Gastroesophageal sphincter (tissue), 4 donors: ENCODE data around the gene AIFM3. TPM values are rescaled to one million over a fixed set of nuclear protein-coding genes. Genes with fewer than 3 reads are reported as not detected.

ENCODE experiments used
- ATAC-seq: fragments of 150-250 bp; one replicate; pipeline ENCODE4 v1.9.1; 2016; ENCODE audit warnings: mild to moderate bottlenecking, moderate library complexity
- H3K27ac ChIP-seq, 4 donors: fragments of 200-600 bp; sonication (generic) in 3 of 4; 1 replicate in 3 of 4; 2 replicates in 1 of 4; pipeline ENCODE4 v1.5.1; 2016 to 2019
- H3K27me3 ChIP-seq: fragments of 200-600 bp; sonication (generic); one replicate; pipeline ENCODE4 v1.5.1; 2019
- H3K36me3 ChIP-seq, 2 donors: fragments of 200-600 bp; sonication (generic); one replicate each; pipeline ENCODE4 v1.5.1; 2019; ENCODE audit warnings: control low read depth in 1 of 2
- H3K4me1 ChIP-seq, 3 donors: fragments of 200-600 bp; sonication (generic); 1 replicate in 2 of 3; 2 replicates in 1 of 3; pipeline ENCODE4 v1.5.1; 2016 to 2019; ENCODE audit warnings: control low read depth in 2 of 3
- H3K4me3 ChIP-seq, 2 donors: fragments of 200-600 bp; sonication (generic); one replicate each; pipeline ENCODE4 v1.5.1; 2019; ENCODE audit warnings: mild to moderate bottlenecking in 1 of 2, moderate library complexity in 1 of 2
- H3K9me3 ChIP-seq, 3 donors: fragments of 200-600 bp; sonication (generic); one replicate each; pipeline ENCODE4 v1.5.1; 2017 to 2019; ENCODE audit warnings: control low read depth in 2 of 3
- EP300 ChIP-seq: sonication (generic); formaldehyde crosslinking; IDR thresholded peaks from one replicate; pipeline ENCODE4 v1.6.1; 2017; ENCODE audit warnings: antibody characterized with exemption, mild to moderate bottlenecking
- POLR2A ChIP-seq, 2 donors: fragments of 450-650 bp; IDR thresholded peaks; one replicate each; pipeline ENCODE4 v1.6.1; 2017; ENCODE audit warnings: antibody characterized with exemption in 2 of 2, mild to moderate bottlenecking in 2 of 2, moderate library complexity in 1 of 2
- POLR2AphosphoS5 ChIP-seq: sonication (generic); formaldehyde crosslinking; IDR thresholded peaks from one replicate; pipeline ENCODE4 v1.6.1; 2017; ENCODE audit warnings: antibody characterized with exemption
- WGBS, 2 donors: methylation state at CpG; one replicate each; pipeline ENCODE4 v1.1.5; 2018; ENCODE audit warnings: low coverage in 1 of 2; 5-methylcytosine and 5-hydroxymethylcytosine counted together
- total RNA-seq, 4 donors: library from RNA; depleted of rRNA; stranded (reverse); fragments of >200 nt; gene quantifications; one replicate each; pipeline ENCODE4 v1.1.0, GENCODE V29; 2016
- TF ChIP-seq, protein P1 (sequence below), 4 experiments: fragments of 200-600 bp in 2 of 4; fragments of 450-650 bp in 2 of 4; sonication (generic) in 1 of 4; IDR thresholded peaks; one replicate each; pipeline ENCODE4 v1.5.1; 2017 to 2019; ENCODE audit warnings: antibody characterized with exemption in 4 of 4, mild to moderate bottlenecking in 2 of 4, moderate library complexity in 2 of 4

The AIFM3 gene
- total RNA-seq, 4 donors from 2014 or later = 0.27 to 3.2 (median 2.0) TPM; not detected in 1

DNA sequence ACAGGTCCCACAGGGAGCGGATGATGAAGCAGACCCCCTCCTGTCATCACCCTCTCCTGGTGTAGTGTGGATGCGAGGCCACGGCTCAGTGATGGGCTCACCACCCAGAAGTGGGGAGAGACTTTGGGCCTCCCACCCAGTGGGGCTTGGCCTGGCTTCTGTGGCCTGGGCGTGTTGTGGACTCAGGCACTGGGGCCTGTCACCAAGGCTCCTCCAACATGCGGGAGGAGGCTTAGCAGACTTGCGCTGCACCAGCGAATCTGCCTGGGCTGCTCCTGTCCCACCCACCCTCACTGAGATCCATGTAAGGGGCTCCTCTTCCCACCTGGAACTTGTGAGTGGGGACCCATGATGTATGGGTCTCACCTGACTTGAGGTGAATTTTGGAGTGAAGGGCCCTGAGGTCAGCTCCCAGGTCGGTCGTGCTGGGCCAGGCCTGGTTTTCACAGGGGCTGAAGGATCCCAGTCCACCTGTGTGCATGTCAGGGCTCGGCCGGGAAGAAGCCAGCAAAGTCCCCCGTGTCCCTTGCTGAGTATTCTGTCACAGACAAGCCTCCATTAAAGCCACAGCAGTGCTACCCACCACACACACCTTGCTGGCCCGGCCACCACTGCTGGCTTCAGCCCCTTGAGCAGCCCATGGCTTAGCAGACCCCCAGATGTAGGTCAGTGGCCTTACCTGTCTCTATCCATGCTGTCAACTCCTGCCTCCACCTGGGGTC, 30.6 kb downstream of the AIFM3 start:
- ATAC-seq = no peak

GRCh38 chr22:20998411-20999336, 31.6 kb downstream of the AIFM3 start:
- 17 to 49% methylated on average over 1 to 5 of the region's 7 CpGs for WGBS, 2 donors
- H3K4me3 ChIP-seq = no peak overlapping the region
- peaks cover 0 to 68% of the 10 kb centered on the region in 2 donors for H3K36me3 ChIP-seq
- no peak for ATAC-seq
- H3K27ac ChIP-seq = no peak overlapping the region
- TF ChIP-seq POLR2A (IDR thresholded peaks at IDR 0.05) (no peak), POLR2AphosphoS5 (no peak)
- TF ChIP-seq, protein P1, sequence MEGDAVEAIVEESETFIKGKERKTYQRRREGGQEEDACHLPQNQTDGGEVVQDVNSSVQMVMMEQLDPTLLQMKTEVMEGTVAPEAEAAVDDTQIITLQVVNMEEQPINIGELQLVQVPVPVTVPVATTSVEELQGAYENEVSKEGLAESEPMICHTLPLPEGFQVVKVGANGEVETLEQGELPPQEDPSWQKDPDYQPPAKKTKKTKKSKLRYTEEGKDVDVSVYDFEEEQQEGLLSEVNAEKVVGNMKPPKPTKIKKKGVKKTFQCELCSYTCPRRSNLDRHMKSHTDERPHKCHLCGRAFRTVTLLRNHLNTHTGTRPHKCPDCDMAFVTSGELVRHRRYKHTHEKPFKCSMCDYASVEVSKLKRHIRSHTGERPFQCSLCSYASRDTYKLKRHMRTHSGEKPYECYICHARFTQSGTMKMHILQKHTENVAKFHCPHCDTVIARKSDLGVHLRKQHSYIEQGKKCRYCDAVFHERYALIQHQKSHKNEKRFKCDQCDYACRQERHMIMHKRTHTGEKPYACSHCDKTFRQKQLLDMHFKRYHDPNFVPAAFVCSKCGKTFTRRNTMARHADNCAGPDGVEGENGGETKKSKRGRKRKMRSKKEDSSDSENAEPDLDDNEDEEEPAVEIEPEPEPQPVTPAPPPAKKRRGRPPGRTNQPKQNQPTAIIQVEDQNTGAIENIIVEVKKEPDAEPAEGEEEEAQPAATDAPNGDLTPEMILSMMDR (IDR thresholded peaks at IDR 0.05) = no peak
- no peaks in the 10 kb centered on the region for H3K27me3 ChIP-seq
- no peaks in the 10 kb centered on the region for H3K9me3 ChIP-seq
- H3K4me1 ChIP-seq = peaks cover 0 to 45% (median 25%) of the 10 kb centered on the region in 3 donors

More for the DNA sequence above, 30.6 kb downstream of the AIFM3 start:
- Histone ChIP-seq H3K27ac (peak overlapping the region in 1 of 4 donors; percentile 11), H3K9me3 (no peaks in the 10 kb centered on the region), H3K27me3 (no peaks in the 10 kb centered on the region), H3K4me3 (no peak overlapping the region), H3K4me1 (peaks cover 0 to 35% (median 19%) of the 10 kb centered on the region in 3 donors), H3K36me3 (peaks cover 0 to 78% of the 10 kb centered on the region in 2 donors)
- TF ChIP-seq POLR2A (IDR thresholded peaks at IDR 0.05) (no peak), EP300 (no peak), POLR2AphosphoS5 (no peak)
- TF ChIP-seq, protein P1 (IDR thresholded peaks at IDR 0.05) = no peak
- 72% methylated on average over 4 of the region's 13 CpGs; no CpG with 5 or more reads in 1 of the 2 donors for WGBS, 2 donors

- TF ChIP-seq POLR2A (IDR thresholded peaks at IDR 0.05) = no peak
- no peak for TF ChIP-seq EP300
- no peak for TF ChIP-seq POLR2AphosphoS5
- TF ChIP-seq, protein P1 (IDR thresholded peaks at IDR 0.05) = no peak
- WGBS, 2 donors = 82% methylated on average over 8 of the region's 27 CpGs; no CpG with 5 or more reads in 1 of the 2 donors
- H3K4me3 ChIP-seq = peak overlapping the region in 1 of 2 donors; percentile 75
- H3K27ac ChIP-seq = peak overlapping the region in 3 of 4 donors; percentile 96 to 98 (median 97)
- no peaks in the 10 kb centered on the region for H3K9me3 ChIP-seq
- peaks cover 0 to 51% (median 25%) of the 10 kb centered on the region in 3 donors for H3K4me1 ChIP-seq
- peaks cover 0 to 59% of the 10 kb centered on the region in 2 donors for H3K36me3 ChIP-seq
- no peaks in the 10 kb centered on the region for H3K27me3 ChIP-seq
- ATAC-seq = no peak
Measured at GRCh38 chr22:20999350-21000206, 32.5 kb downstream of the AIFM3 start.

DNA sequence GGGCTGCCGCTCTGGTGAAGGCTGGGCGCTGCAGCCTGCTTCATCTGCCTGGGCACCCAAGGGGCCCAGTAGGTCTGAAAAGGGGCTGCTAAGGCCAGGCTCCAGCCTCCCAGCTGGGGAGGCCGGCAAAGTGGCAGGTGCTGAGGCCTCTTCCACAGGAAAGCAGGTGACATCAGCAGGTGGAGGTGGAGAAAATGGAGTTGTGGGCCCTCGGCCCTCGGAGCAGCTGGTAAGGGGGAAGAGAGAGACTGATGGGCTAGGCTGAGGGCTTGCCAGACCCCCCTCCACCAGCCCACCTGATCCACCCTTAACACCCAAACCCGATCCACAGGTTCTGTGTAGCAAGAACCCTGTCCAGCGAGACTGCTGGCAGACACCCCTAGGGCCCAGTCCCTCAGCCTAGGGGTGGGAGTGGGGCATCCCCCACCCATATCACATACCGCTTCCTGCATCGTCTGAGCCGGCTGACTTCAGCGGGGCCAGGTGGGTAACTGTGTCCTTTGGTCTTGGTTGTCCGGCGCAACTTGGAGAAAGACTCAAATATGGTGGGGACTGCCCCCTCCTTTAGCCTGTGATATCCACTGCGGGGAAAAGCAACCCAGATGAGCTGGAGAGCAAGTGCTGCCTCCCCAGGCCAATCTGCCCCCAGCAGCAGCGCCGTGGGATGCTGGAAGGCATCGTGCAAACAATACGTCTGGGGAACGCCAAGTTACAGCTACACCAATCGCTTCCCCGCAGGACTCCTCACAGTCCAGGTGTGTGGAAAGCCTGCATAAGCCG, 33.3 kb downstream of the AIFM3 start:
- no peak for ATAC-seq
- 41% methylated on average over 6 of the region's 22 CpGs; no CpG with 5 or more reads in 1 of the 2 donors for WGBS, 2 donors
- TF ChIP-seq POLR2A (IDR thresholded peaks at IDR 0.05) = peak in 1 of 2 donors; percentile 1
- no peak for TF ChIP-seq POLR2AphosphoS5
- peak overlapping the region; percentile 74 to 75 for H3K4me3 ChIP-seq
- peaks cover 0 to 51% of the 10 kb centered on the region in 2 donors for H3K36me3 ChIP-seq
- H3K27ac ChIP-seq = peak overlapping the region; percentile 93 to 98 (median 96)
- peaks cover 0 to 51% (median 25%) of the 10 kb centered on the region in 3 donors for H3K4me1 ChIP-seq
- no peaks in the 10 kb centered on the region for H3K9me3 ChIP-seq
- H3K27me3 ChIP-seq = no peaks in the 10 kb centered on the region
